8988T (cell line): ENCODE results near the gene RBBP6.
"Not testable (repeated sequence)": the region's sequence is repeated elsewhere in the genome, so short reads cannot be mapped to it uniquely, and the experiment has no call there.

Experiments used
- DNase-seq: peaks from one replicate; pipeline ENCODE4 v3.0.0; 2011

RBBP6 gene

DNA sequence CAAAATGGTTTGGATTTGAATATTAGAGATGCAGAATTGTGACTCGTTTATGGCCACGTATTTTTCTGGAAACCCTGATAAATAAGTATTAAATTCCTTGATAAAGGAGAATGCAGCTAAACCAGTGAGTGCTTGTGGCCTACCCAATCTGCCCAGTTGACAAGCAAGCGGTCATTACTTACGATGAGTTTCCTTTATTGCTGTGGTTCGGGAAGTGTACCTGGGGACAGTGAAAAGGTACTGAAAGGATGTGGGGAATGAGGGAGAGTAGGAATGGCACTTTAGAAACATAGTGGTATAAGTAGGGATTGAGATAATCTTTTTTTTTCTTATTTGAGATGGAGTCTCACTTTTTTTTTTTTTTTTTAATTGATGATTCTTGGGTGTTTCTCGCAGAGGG, 33.8 kb downstream of the RBBP6 start:
- DNase-seq: no peak

- not testable (repeated sequence) for DNase-seq
Observed at GRCh38 chr16:24574515-24575485, 35.4 kb downstream of the RBBP6 start.

- not testable (repeated sequence) for DNase-seq
Observed at GRCh38 chr16:24575791-24576190, 36.4 kb downstream of the RBBP6 start.

DNA sequence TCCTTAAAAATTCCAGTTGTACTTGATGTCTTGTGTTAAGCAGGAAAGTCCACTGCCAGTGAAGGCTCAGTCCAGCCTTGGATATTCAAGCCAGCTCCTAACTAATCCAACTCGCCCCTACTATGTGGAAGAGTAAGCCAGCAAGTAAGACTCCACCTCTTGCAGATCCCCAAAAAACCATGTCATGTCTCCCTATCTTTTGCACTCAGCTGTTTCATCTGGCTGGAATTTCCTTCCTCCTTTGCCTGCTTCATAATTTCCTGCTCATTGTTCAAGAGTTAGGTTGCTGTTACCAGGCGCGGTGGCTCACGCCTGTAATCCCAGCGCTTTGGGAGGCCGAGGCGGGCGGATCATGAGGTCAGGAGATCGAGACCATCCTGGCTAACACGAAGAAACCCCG, 37.8 kb downstream of the RBBP6 start:
- no peak for DNase-seq

DNA sequence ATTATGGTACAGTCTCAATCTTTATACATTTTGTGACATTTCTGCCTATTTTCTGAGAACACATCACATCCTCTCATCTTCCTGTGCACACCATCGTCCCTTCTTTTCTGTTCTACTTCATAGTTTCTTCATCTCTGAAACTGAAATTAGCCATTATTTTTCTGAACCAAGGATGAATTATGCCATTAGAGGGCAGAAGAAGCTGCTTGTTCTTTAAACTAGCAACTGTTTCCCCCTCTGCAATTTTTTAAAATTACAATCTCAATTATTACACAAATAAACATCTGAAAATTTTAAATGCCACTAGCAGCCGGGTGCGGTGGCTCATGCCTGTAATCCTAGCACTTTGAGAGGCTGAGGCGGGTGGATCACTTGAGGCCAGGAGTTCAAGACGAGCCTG, 41.3 kb downstream of the RBBP6 start:
- no peak for DNase-seq

DNA sequence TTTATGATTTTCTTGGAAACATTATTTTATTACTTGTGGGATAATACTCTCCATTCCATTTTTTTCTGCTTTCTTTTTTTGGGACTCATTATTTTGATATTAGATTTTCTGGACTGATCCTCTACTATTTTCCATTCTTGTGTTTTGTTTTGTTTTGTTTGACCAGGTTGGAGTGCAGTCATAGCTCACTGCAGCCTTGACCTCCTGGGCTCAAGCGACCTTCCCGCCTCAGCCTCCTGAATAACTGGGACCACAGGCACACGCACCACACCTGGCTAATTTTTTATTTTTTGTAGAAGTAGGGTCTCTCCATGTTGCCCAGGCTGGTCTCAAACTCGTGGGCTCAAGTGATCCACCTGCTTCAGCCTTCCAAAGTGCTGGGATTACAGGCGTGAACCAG, 44.1 kb downstream of the RBBP6 start:
- no peak for DNase-seq

DNA sequence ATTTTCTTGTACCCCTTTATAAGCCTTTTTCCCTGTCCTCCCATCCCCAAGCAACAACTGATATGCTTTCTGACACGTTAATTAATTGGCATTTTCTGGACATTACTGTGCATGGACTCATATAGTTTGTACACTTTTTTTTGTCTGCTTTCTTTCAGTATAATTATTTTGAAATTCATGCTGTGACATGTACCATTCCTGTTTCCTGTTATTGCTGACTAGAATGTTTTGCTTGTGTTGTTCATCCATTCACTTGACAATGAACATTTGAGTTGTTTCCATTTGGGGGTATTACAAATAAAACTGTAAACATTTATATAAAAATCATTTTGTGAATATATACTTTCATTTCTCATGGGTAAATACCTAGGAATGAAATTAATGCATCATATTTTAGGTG, 50.6 kb downstream of the RBBP6 start:
- DNase-seq: no peak

DNA sequence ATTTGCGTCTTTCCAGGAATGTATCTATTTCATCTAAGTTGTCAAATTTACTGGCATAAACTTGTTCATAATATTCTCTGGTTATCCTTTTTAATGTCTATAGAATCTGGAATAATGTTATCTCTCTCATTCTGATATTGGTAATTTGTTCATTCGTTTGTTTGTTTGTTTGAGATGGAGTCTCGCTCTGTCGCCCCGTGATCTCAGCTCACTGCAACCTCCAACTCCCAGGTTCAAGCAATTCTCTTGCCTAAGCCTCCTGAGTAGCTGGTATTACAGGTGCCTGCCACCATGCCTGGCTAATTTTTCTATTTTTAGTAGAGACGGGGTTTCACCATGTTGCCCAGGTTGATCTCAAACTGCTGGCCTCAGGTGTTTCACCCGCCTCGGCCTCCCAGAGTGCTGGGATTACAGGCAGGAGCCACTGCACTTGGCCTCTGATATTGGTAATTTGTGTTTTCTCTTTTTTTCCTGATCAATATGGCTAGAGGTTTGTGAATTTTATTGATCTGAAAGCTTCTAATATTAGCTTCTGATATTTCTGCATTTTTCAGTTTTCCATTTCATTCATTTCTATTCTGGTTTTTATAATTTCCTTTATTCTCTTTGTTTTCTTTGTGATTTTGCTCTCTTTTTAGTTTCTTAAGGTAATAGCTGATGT, 59.5 kb downstream of the RBBP6 start:
- no peak for DNase-seq

DNA sequence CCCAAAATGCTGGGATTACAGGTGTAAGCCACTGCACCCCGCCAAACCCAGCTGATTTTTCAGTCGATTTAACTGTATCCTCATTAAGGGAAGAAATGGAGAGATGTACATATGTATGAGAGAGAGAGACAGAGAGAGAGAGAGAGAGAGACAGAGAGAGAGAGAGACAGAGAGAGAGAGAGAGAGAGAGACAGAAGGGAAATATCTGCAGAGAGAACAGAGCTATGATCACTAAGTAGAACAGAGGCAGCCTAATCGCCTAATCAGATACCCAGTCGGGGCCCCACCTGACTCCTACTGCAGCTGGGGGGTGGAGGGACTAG, 70.0 kb downstream of the RBBP6 start:
- DNase-seq: no peak

DNA sequence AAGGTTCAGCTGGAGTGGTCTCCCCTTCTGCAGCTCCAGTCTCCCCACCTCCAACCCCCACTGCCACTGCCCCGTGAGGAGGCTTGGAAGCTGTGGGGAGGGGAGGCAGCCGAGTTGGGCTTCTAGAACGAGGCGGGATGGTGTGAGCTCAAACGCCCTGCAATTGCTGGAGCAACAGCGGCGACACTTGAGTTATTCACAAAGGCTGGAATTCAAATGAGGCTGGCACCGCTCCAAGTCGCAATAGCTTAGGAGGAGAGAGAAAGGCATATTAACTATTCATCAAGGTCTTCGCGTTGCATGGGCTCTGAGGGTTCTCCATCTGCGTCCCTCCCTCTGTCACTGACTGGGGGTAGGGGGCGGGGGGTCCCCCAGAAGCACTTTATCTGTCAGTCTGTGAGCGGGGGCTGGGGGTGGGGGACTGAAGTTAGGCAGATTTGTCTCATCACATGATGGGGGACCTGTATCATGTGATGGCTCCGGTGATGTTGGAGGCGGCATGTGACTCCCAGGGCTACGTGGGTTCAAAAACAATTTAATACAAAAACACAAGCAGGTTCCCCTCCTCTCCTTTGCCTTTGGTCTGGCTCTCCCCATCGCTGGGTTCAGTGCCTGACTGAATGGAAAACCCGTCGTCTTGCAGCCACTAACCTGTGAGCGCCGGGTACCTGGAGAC, 70.5 kb downstream of the RBBP6 start:
- no peak for DNase-seq

DNA sequence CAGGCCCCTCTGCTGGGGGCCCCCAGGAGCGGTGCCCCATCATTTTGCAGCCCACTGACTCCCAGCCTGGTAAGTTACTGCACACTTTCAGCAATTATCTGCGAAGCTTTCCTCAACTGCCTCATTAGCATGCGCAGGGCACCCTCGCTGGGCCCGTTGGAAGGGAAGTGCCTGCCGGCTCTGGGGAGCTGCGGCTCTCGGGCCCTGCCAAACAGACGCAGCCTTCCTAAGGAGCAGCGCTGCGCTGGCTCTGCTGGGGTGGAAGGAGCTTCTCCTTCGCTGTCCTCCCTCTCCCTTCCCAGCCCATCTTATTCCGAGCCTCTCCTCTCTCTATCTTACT, 71.0 kb downstream of the RBBP6 start:
- no peak for DNase-seq

GRCh38 chr16:24611310-24611709, 71.9 kb downstream of the RBBP6 start:
- DNase-seq: no peak

GRCh38 chr16:24612656-24613055, 73.3 kb downstream of the RBBP6 start:
- DNase-seq: no peak

DNA sequence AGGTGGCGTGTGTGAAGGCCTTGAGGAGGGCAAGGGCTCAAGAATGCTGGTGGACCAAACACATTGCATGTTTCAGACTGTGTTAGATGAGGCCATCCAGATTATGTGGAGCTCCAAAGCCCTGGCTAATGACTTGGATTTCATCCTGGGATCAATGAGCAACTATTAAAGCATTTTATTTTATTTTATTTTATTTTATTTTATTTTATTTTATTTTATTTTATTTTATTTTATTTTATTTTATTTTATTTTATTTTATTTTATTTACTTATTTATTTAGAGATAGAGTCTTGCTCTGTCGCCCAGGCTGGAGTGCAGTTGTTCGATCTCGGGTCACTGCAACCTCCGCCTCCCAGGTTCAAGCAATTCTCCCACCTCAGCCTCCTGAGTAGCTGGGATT, 73.9 kb downstream of the RBBP6 start:
- DNase-seq: not testable (repeated sequence)

- no peak for DNase-seq
Observed at GRCh38 chr16:24617502-24617901, 78.1 kb downstream of the RBBP6 start.
